ENCODE measurements around the gene FRK.

Gene FRK

GRCh38 chr6:115909923-115910546 is 150.7 kb downstream of the FRK start:
- no peaks in the 10 kb centered on the region for H3K9me3 ChIP-seq (ENCODE audit: control insufficient read depth, insufficient read depth, low read length)
- H3K27me3 ChIP-seq (ENCODE audit: control insufficient read depth, insufficient read depth, low read length), result no peaks in the 10 kb centered on the region
- H3K9ac ChIP-seq (ENCODE audit: low read depth, low read length), result no peak overlapping the region
- H3K4me3 ChIP-seq (ENCODE audit: low read depth, low read length), result no peak overlapping the region
- H3K36me3 ChIP-seq (ENCODE audit: control insufficient read depth, insufficient read depth, low read length), result no peaks in the 10 kb centered on the region
- no peaks in the 10 kb centered on the region for H3K4me1 ChIP-seq (ENCODE audit: control insufficient read depth, insufficient read depth, low read length)

GRCh38 chr6:115908906-115909559 is 151.7 kb downstream of the FRK start:
- no peaks in the 10 kb centered on the region for H3K9me3 ChIP-seq (ENCODE audit: control insufficient read depth, insufficient read depth, low read length)
- H3K27me3 ChIP-seq (ENCODE audit: control insufficient read depth, insufficient read depth, low read length), result no peaks in the 10 kb centered on the region
- H3K9ac ChIP-seq (ENCODE audit: low read depth, low read length), result no peak overlapping the region
- no peaks in the 10 kb centered on the region for H3K4me1 ChIP-seq (ENCODE audit: control insufficient read depth, insufficient read depth, low read length)
- no peaks in the 10 kb centered on the region for H3K36me3 ChIP-seq (ENCODE audit: control insufficient read depth, insufficient read depth, low read length)
- H3K4me3 ChIP-seq (ENCODE audit: low read depth, low read length), result no peak overlapping the region

- H3K9ac ChIP-seq (ENCODE audit: low read depth, low read length), result no peak overlapping the region
- H3K9me3 ChIP-seq (ENCODE audit: control insufficient read depth, insufficient read depth, low read length), result no peaks in the 10 kb centered on the region
- no peak overlapping the region for H3K4me3 ChIP-seq (ENCODE audit: low read depth, low read length)
- no peaks in the 10 kb centered on the region for H3K27me3 ChIP-seq (ENCODE audit: control insufficient read depth, insufficient read depth, low read length)
- H3K4me1 ChIP-seq (ENCODE audit: control insufficient read depth, insufficient read depth, low read length), result no peaks in the 10 kb centered on the region
- no peaks in the 10 kb centered on the region for H3K36me3 ChIP-seq (ENCODE audit: control insufficient read depth, insufficient read depth, low read length)
Observed at GRCh38 chr6:115905471-115905870, 155.2 kb downstream of the FRK start.

GRCh38 chr6:115902436-115902835 is 158.3 kb downstream of the FRK start:
- Histone ChIP-seq H3K27me3 (ENCODE audit: control insufficient read depth, insufficient read depth, low read length) (no peaks in the 10 kb centered on the region), H3K9me3 (ENCODE audit: control insufficient read depth, insufficient read depth, low read length) (no peaks in the 10 kb centered on the region), H3K36me3 (ENCODE audit: control insufficient read depth, insufficient read depth, low read length) (no peaks in the 10 kb centered on the region), H3K9ac (ENCODE audit: low read depth, low read length) (no peak overlapping the region), H3K4me3 (ENCODE audit: low read depth, low read length) (no peak overlapping the region), H3K4me1 (ENCODE audit: control insufficient read depth, insufficient read depth, low read length) (no peaks in the 10 kb centered on the region)

GRCh38 chr6:115901896-115902295 is 158.8 kb downstream of the FRK start:
- no peak overlapping the region for H3K9ac ChIP-seq (ENCODE audit: low read depth, low read length)
- no peaks in the 10 kb centered on the region for H3K27me3 ChIP-seq (ENCODE audit: control insufficient read depth, insufficient read depth, low read length)
- no peak overlapping the region for H3K4me3 ChIP-seq (ENCODE audit: low read depth, low read length)
- no peaks in the 10 kb centered on the region for H3K4me1 ChIP-seq (ENCODE audit: control insufficient read depth, insufficient read depth, low read length)
- no peaks in the 10 kb centered on the region for H3K9me3 ChIP-seq (ENCODE audit: control insufficient read depth, insufficient read depth, low read length)
- no peaks in the 10 kb centered on the region for H3K36me3 ChIP-seq (ENCODE audit: control insufficient read depth, insufficient read depth, low read length)

GRCh38 chr6:115899730-115900282 is 160.9 kb downstream of the FRK start:
- H3K4me3 ChIP-seq (ENCODE audit: low read depth, low read length), result no peak overlapping the region
- H3K4me1 ChIP-seq (ENCODE audit: control insufficient read depth, insufficient read depth, low read length), result no peaks in the 10 kb centered on the region
- no peaks in the 10 kb centered on the region for H3K9me3 ChIP-seq (ENCODE audit: control insufficient read depth, insufficient read depth, low read length)
- no peaks in the 10 kb centered on the region for H3K36me3 ChIP-seq (ENCODE audit: control insufficient read depth, insufficient read depth, low read length)
- no peaks in the 10 kb centered on the region for H3K27me3 ChIP-seq (ENCODE audit: control insufficient read depth, insufficient read depth, low read length)
- H3K9ac ChIP-seq (ENCODE audit: low read depth, low read length), result no peak overlapping the region

GRCh38 chr6:115898246-115898645 is 162.4 kb downstream of the FRK start:
- Histone ChIP-seq H3K9ac (ENCODE audit: low read depth, low read length) (no peak overlapping the region), H3K27me3 (ENCODE audit: control insufficient read depth, insufficient read depth, low read length) (no peaks in the 10 kb centered on the region), H3K4me3 (ENCODE audit: low read depth, low read length) (no peak overlapping the region), H3K4me1 (ENCODE audit: control insufficient read depth, insufficient read depth, low read length) (no peaks in the 10 kb centered on the region), H3K9me3 (ENCODE audit: control insufficient read depth, insufficient read depth, low read length) (no peaks in the 10 kb centered on the region), H3K36me3 (ENCODE audit: control insufficient read depth, insufficient read depth, low read length) (no peaks in the 10 kb centered on the region)

- H3K4me3 ChIP-seq (ENCODE audit: low read depth, low read length), result no peak overlapping the region
- H3K4me1 ChIP-seq (ENCODE audit: control insufficient read depth, insufficient read depth, low read length), result no peaks in the 10 kb centered on the region
- no peak overlapping the region for H3K9ac ChIP-seq (ENCODE audit: low read depth, low read length)
- H3K9me3 ChIP-seq (ENCODE audit: control insufficient read depth, insufficient read depth, low read length), result no peaks in the 10 kb centered on the region
- no peaks in the 10 kb centered on the region for H3K27me3 ChIP-seq (ENCODE audit: control insufficient read depth, insufficient read depth, low read length)
- H3K36me3 ChIP-seq (ENCODE audit: control insufficient read depth, insufficient read depth, low read length), result no peaks in the 10 kb centered on the region
Observed at GRCh38 chr6:115896538-115897129, 164.1 kb downstream of the FRK start.

GRCh38 chr6:115894426-115894992 is 166.2 kb downstream of the FRK start:
- Histone ChIP-seq H3K36me3 (ENCODE audit: control insufficient read depth, insufficient read depth, low read length) (no peaks in the 10 kb centered on the region), H3K9ac (ENCODE audit: low read depth, low read length) (no peak overlapping the region), H3K9me3 (ENCODE audit: control insufficient read depth, insufficient read depth, low read length) (no peaks in the 10 kb centered on the region), H3K27me3 (ENCODE audit: control insufficient read depth, insufficient read depth, low read length) (no peaks in the 10 kb centered on the region), H3K4me1 (ENCODE audit: control insufficient read depth, insufficient read depth, low read length) (no peaks in the 10 kb centered on the region), H3K4me3 (ENCODE audit: low read depth, low read length) (no peak overlapping the region)

GRCh38 chr6:115891750-115892149 is 168.9 kb downstream of the FRK start:
- Histone ChIP-seq H3K9ac (ENCODE audit: low read depth, low read length) (no peak overlapping the region), H3K9me3 (ENCODE audit: control insufficient read depth, insufficient read depth, low read length) (no peaks in the 10 kb centered on the region), H3K36me3 (ENCODE audit: control insufficient read depth, insufficient read depth, low read length) (no peaks in the 10 kb centered on the region), H3K27me3 (ENCODE audit: control insufficient read depth, insufficient read depth, low read length) (no peaks in the 10 kb centered on the region), H3K4me3 (ENCODE audit: low read depth, low read length) (no peak overlapping the region), H3K4me1 (ENCODE audit: control insufficient read depth, insufficient read depth, low read length) (no peaks in the 10 kb centered on the region)

- H3K9me3 ChIP-seq (ENCODE audit: control insufficient read depth, insufficient read depth, low read length), result no peaks in the 10 kb centered on the region
Observed at GRCh38 chr6:115891111-115891669, 169.5 kb downstream of the FRK start.

More at GRCh38 chr6:115891111-115891669, 169.5 kb downstream of the FRK start:
- Histone ChIP-seq H3K4me1 (ENCODE audit: control insufficient read depth, insufficient read depth, low read length) (no peaks in the 10 kb centered on the region), H3K27me3 (ENCODE audit: control insufficient read depth, insufficient read depth, low read length) (no peaks in the 10 kb centered on the region), H3K36me3 (ENCODE audit: control insufficient read depth, insufficient read depth, low read length) (no peaks in the 10 kb centered on the region), H3K9ac (ENCODE audit: low read depth, low read length) (no peak overlapping the region), H3K4me3 (ENCODE audit: low read depth, low read length) (no peak overlapping the region)
